ENCODE data around the gene TNKS1BP1.

TNKS1BP1 gene

GRCh38 chr11:57306161-57306876 is 18.4 kb downstream of the TNKS1BP1 start:
- Histone ChIP-seq H3K27me3 (ENCODE audit: insufficient read depth, insufficient read length) (no peaks in the 10 kb centered on the region), H3K4me1 (ENCODE audit: insufficient read depth, insufficient read length) (peaks cover 20% of the 10 kb centered on the region), H3K4me3 (ENCODE audit: insufficient read length, low read depth) (no peak overlapping the region), H3K9ac (ENCODE audit: insufficient read length, low read depth) (no peak overlapping the region), H3K36me3 (ENCODE audit: insufficient read depth, insufficient read length, low read length) (peaks cover 85% of the 10 kb centered on the region), H3K9me3 (ENCODE audit: insufficient read depth, low read length) (no peaks in the 10 kb centered on the region)
- TF ChIP-seq YY1 (IDR thresholded peaks at IDR 0.05; ENCODE audit: insufficient read depth, insufficient read length), result no peak
- no peak for TF ChIP-seq SUZ12 (IDR thresholded peaks at IDR 0.05; ENCODE audit: extremely low read depth, insufficient read depth, insufficient read length)
- TF ChIP-seq ZNF274 (IDR thresholded peaks at IDR 0.05; ENCODE audit: low read depth, low read length), result no peak
- DNase-seq (ENCODE audit: low read depth, low spot score), result no peak

DNA sequence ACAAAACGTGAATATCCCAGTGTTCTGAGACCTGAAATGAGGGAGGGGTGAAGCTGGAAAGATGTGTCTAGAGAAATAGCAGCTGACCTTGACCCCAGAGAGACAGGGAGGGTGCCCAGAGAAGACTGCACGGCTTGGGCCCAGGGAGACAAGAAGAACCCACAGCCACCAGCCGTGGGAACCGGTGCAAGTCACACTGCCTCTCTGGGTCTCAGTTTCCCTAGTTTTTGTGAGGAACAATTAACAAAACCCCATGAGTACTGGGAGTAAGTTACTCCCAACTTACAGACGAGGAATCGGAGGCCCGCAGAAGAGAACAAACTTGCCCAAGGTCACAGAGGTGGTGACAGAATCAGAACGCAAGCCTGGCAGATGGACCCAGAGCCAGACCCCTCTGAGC is 19.2 kb downstream of the TNKS1BP1 start:
- DNase-seq (ENCODE audit: low read depth, low spot score), result no peak
- Histone ChIP-seq H3K9me3 (ENCODE audit: insufficient read depth, low read length) (no peaks in the 10 kb centered on the region), H3K4me1 (ENCODE audit: insufficient read depth, insufficient read length) (peaks cover 20% of the 10 kb centered on the region), H3K9ac (ENCODE audit: insufficient read length, low read depth) (no peak overlapping the region), H3K27me3 (ENCODE audit: insufficient read depth, insufficient read length) (no peaks in the 10 kb centered on the region), H3K36me3 (ENCODE audit: insufficient read depth, insufficient read length, low read length) (peaks cover 90% of the 10 kb centered on the region), H3K4me3 (ENCODE audit: insufficient read length, low read depth) (no peak overlapping the region)
- TF ChIP-seq ZNF274 (IDR thresholded peaks at IDR 0.05; ENCODE audit: low read depth, low read length), result no peak
- no peak for TF ChIP-seq YY1 (IDR thresholded peaks at IDR 0.05; ENCODE audit: insufficient read depth, insufficient read length)
- no peak for TF ChIP-seq SUZ12 (IDR thresholded peaks at IDR 0.05; ENCODE audit: extremely low read depth, insufficient read depth, insufficient read length)

- H3K9ac ChIP-seq (ENCODE audit: insufficient read length, low read depth), result peak overlapping the region; percentile 32
- H3K36me3 ChIP-seq (ENCODE audit: insufficient read depth, insufficient read length, low read length), result peaks cover 90% of the 10 kb centered on the region
Observed at GRCh38 chr11:57303990-57304579, 20.7 kb downstream of the TNKS1BP1 start.

GRCh38 chr11:57303280-57303989 is 21.3 kb downstream of the TNKS1BP1 start:
- Histone ChIP-seq H3K4me3 (ENCODE audit: insufficient read length, low read depth) (no peak overlapping the region), H3K9me3 (ENCODE audit: insufficient read depth, low read length) (peaks cover 5% of the 10 kb centered on the region; the same call in 1 of the 2 replicates), H3K4me1 (ENCODE audit: insufficient read depth, insufficient read length) (peaks cover 15% of the 10 kb centered on the region), H3K27me3 (ENCODE audit: insufficient read depth, insufficient read length) (no peaks in the 10 kb centered on the region), H3K36me3 (ENCODE audit: insufficient read depth, insufficient read length, low read length) (peaks cover 89% of the 10 kb centered on the region), H3K9ac (ENCODE audit: insufficient read length, low read depth) (peak overlapping the region; percentile 29)
- no peak for DNase-seq (ENCODE audit: low read depth, low spot score)
- no peak for TF ChIP-seq ZNF274 (IDR thresholded peaks at IDR 0.05; ENCODE audit: low read depth, low read length)
- TF ChIP-seq SUZ12 (IDR thresholded peaks at IDR 0.05; ENCODE audit: extremely low read depth, insufficient read depth, insufficient read length), result no peak
- TF ChIP-seq YY1 (IDR thresholded peaks at IDR 0.05; ENCODE audit: insufficient read depth, insufficient read length), result no peak

More at GRCh38 chr11:57303990-57304579, 20.7 kb downstream of the TNKS1BP1 start:
- peaks cover 5% of the 10 kb centered on the region; the same call in 1 of the 2 replicates for H3K9me3 ChIP-seq (ENCODE audit: insufficient read depth, low read length)
- no peaks in the 10 kb centered on the region for H3K27me3 ChIP-seq (ENCODE audit: insufficient read depth, insufficient read length)
- no peak for DNase-seq (ENCODE audit: low read depth, low spot score)
- H3K4me1 ChIP-seq (ENCODE audit: insufficient read depth, insufficient read length), result peaks cover 16% of the 10 kb centered on the region
- TF ChIP-seq ZNF274 (IDR thresholded peaks at IDR 0.05; ENCODE audit: low read depth, low read length) (no peak), YY1 (IDR thresholded peaks at IDR 0.05; ENCODE audit: insufficient read depth, insufficient read length) (no peak), SUZ12 (IDR thresholded peaks at IDR 0.05; ENCODE audit: extremely low read depth, insufficient read depth, insufficient read length) (no peak)
- no peak overlapping the region for H3K4me3 ChIP-seq (ENCODE audit: insufficient read length, low read depth)

DNA sequence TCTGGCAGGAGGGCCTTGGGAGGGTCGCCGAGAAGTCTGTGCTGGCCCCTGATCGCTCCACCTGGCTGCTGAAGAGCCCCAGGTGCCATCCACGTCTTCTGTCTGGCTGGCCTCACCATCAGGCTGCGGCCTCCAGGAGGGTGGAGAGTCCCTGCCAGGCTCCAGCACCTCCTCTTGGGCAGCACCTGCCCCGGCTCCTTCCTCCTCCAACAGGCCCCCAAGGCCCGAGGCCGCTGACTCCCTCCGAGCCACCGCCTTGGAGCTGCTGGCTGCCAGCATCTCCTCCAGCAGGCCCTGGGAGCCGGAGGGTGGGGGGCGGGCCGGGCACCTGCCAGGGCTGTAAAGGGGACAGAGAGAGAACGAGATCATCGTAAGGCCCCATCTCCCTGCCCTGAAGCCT is 22.3 kb downstream of the TNKS1BP1 start:
- no peak for TF ChIP-seq YY1 (IDR thresholded peaks at IDR 0.05; ENCODE audit: insufficient read depth, insufficient read length)
- no peak for TF ChIP-seq SUZ12 (IDR thresholded peaks at IDR 0.05; ENCODE audit: extremely low read depth, insufficient read depth, insufficient read length)
- TF ChIP-seq ZNF274 (IDR thresholded peaks at IDR 0.05; ENCODE audit: low read depth, low read length), result no peak
- H3K4me1 ChIP-seq (ENCODE audit: insufficient read depth, insufficient read length), result peaks cover 15% of the 10 kb centered on the region
- peaks cover 5% of the 10 kb centered on the region; the same call in 1 of the 2 replicates for H3K9me3 ChIP-seq (ENCODE audit: insufficient read depth, low read length)
- peaks cover 88% of the 10 kb centered on the region for H3K36me3 ChIP-seq (ENCODE audit: insufficient read depth, insufficient read length, low read length)
- no peak for DNase-seq (ENCODE audit: low read depth, low spot score)
- H3K9ac ChIP-seq (ENCODE audit: insufficient read length, low read depth), result no peak overlapping the region
- H3K27me3 ChIP-seq (ENCODE audit: insufficient read depth, insufficient read length), result no peaks in the 10 kb centered on the region
- no peak overlapping the region for H3K4me3 ChIP-seq (ENCODE audit: insufficient read length, low read depth)

- Histone ChIP-seq H3K4me3 (ENCODE audit: insufficient read length, low read depth) (no peak overlapping the region), H3K9me3 (ENCODE audit: insufficient read depth, low read length) (peaks cover 5% of the 10 kb centered on the region; the same call in 1 of the 2 replicates), H3K27me3 (ENCODE audit: insufficient read depth, insufficient read length) (no peaks in the 10 kb centered on the region), H3K36me3 (ENCODE audit: insufficient read depth, insufficient read length, low read length) (peaks cover 88% of the 10 kb centered on the region), H3K9ac (ENCODE audit: insufficient read length, low read depth) (no peak overlapping the region), H3K4me1 (ENCODE audit: insufficient read depth, insufficient read length) (peaks cover 11% of the 10 kb centered on the region)
- TF ChIP-seq ZNF274 (IDR thresholded peaks at IDR 0.05; ENCODE audit: low read depth, low read length), result no peak
- no peak for TF ChIP-seq SUZ12 (IDR thresholded peaks at IDR 0.05; ENCODE audit: extremely low read depth, insufficient read depth, insufficient read length)
- no peak for TF ChIP-seq YY1 (IDR thresholded peaks at IDR 0.05; ENCODE audit: insufficient read depth, insufficient read length)
- DNase-seq (ENCODE audit: low read depth, low spot score), result no peak
Observed at GRCh38 chr11:57301711-57302423, 22.9 kb downstream of the TNKS1BP1 start.

Measured in NT2/D1 (cell line).